Embryonic facial prominence (tissue), 1 donor: ENCODE measurements around the gene AKR1B1.
"Not testable (repeated sequence)": the region's sequence is repeated elsewhere in the genome, so short reads cannot be mapped to it uniquely, and the experiment has no call there.

ENCODE experiments used
- DNase-seq: peaks from one replicate; pipeline ENCODE4 v3.0.0-alpha.2; 2016; ENCODE audit errors: extremely low spot score

Gene AKR1B1

GRCh38 chr7:134458806-134459698, at the start of gene AKR1B1:
Gene AKR1B1 (minus strand): TSS chr7:134459100. CDS start chr7:134459062, 38 bp downstream.
- peak; percentile 70 for DNase-seq

- no peak for DNase-seq
Measured at GRCh38 chr7:134505856-134506255, 47.0 kb upstream of the AKR1B1 start.

GRCh38 chr7:134504660-134505164, 45.8 kb upstream of the AKR1B1 start:
- no peak for DNase-seq

GRCh38 chr7:134502463-134503371, 43.8 kb upstream of the AKR1B1 start:
- DNase-seq: no peak

GRCh38 chr7:134500982-134501381, 42.1 kb upstream of the AKR1B1 start:
- DNase-seq: no peak

GRCh38 chr7:134500406-134500805, 41.5 kb upstream of the AKR1B1 start:
- DNase-seq: no peak

GRCh38 chr7:134495546-134495945, 36.6 kb upstream of the AKR1B1 start:
- DNase-seq: no peak

- no peak for DNase-seq
Measured at GRCh38 chr7:134493091-134493490, 34.2 kb upstream of the AKR1B1 start.

GRCh38 chr7:134487721-134488120, 28.8 kb upstream of the AKR1B1 start:
- not testable (repeated sequence) for DNase-seq

DNA sequence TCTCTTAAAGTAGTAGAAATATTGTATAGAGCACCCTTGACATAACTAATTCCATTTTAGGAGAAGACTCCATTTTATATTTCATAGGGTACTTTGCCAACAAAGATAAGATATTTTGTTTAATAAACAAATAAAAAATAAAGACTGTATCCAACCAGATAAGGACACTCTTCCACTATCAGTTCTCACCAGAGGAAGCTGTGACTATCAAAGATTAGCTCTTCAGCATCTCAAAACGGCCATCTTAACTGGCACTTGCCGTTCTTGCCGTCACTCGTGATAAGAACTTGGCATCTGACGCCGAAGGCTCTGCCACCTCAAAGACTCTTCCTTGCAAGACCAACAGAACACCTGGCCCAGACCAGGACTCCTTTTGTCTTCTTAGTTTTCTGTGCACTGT, 26.3 kb upstream of the AKR1B1 start:
- DNase-seq: no peak

- no peak for DNase-seq
Measured at GRCh38 chr7:134483296-134483695, 24.4 kb upstream of the AKR1B1 start.

- DNase-seq: no peak
Measured at GRCh38 chr7:134482858-134483257, 24.0 kb upstream of the AKR1B1 start.

- no peak for DNase-seq
Measured at GRCh38 chr7:134481167-134481566, 22.3 kb upstream of the AKR1B1 start.

DNA sequence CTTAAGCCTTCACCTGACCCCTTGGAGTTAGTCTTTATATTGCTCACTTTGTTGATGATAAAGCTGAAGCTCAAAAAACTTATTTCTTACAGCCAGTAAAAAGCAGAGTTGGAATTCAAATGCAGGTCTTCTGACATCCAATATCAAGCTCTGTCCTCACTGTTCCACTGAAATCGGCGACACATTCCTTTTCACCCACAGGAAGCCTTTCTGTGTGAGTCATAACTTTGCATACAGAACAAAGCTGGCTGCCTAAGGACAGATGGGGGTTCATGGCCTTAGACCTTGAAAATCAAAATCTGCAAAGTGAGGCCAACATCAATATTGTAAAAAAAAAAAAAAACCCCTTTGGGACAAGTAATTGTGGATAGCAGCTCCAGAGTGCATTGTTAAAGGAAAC, 21.8 kb upstream of the AKR1B1 start:
- DNase-seq: no peak

DNA sequence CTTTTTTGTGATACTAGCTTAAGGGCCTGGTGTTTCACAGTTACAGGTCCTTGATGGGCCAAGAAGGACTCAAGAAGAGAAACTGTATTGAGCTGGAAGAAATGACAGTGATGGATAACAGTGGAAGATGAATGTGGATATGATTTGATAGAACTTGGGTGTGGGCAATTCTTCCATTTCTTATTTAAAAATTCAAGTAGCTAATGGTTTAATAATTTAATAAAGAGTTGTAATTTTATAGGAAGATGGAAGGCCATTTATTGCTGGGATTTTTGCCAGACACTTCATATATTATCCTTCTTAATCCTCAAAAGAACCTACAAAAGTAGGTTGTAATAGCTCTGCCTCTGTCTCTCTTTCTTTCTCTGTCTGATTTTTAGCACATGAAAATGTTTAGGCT, 21.3 kb upstream of the AKR1B1 start:
- DNase-seq: no peak

GRCh38 chr7:134478707-134479106, 19.8 kb upstream of the AKR1B1 start:
- no peak for DNase-seq

GRCh38 chr7:134477954-134478353, 19.1 kb upstream of the AKR1B1 start:
- DNase-seq: no peak

- DNase-seq: no peak
Measured at GRCh38 chr7:134476044-134476443, 17.1 kb upstream of the AKR1B1 start.

GRCh38 chr7:134474828-134475227, 15.9 kb upstream of the AKR1B1 start:
- DNase-seq: no peak

GRCh38 chr7:134473861-134474291, 15.0 kb upstream of the AKR1B1 start:
- DNase-seq: no peak

- DNase-seq: no peak
Measured at GRCh38 chr7:134472572-134473244, 13.8 kb upstream of the AKR1B1 start.

GRCh38 chr7:134470864-134471263, 12.0 kb upstream of the AKR1B1 start:
- DNase-seq: no peak
